A549 (cell line): Measurements from ENCODE around the gene CTDP1. TPM values are rescaled to one million over a fixed set of nuclear protein-coding genes. Genes with fewer than 3 reads are reported as not detected.

Experiments
- ATAC-seq, 2 experiments: fragments of 200-7000 bp in 1 of 2; fragments of >200 bp in 1 of 2; cut with Nextera tagmentation in 1 of 2; cut with Tn5 transposase in 1 of 2; 3 replicates each; pipeline versions ENCODE4 v1.8.0 to v1.9.1; 2018 to 2020; ENCODE audit warnings: mild to moderate bottlenecking in 1 of 2, moderate library complexity in 1 of 2
- CTCF ChIA-PET: fragments of 300-600 bp; sonication (Branson Sonifier 250); formaldehyde crosslinking; extraction: SDS; loops from one replicate; lab custom pipeline; 2021; ENCODE audit warnings: antibody characterized with exemption, inconsistent platforms; lab: Yijun Ruan, JAX
- POLR2A ChIA-PET: fragments of 350-600 bp; formaldehyde crosslinking; extraction: SDS; loops from one replicate; lab custom pipeline; 2021; ENCODE audit warnings: antibody characterized with exemption, inconsistent platforms; lab: Yijun Ruan, JAX
- DNase-seq, 2 experiments: peaks; one replicate each; pipeline versions ENCODE4 v3.0.0 to v3.0.0-alpha.2; 2011 to 2016; ENCODE audit warnings: low read depth in 1 of 2, low spot score in 1 of 2
- FAIRE-seq: peaks from 2 replicates; lab custom pipeline; 2011; peaks lifted over from hg19 to GRCh38; lab: Jason Lieb, UNC
- H3K27ac ChIP-seq, 2 experiments: fragments of >200 bp; sonication (Bioruptor Twin); formaldehyde crosslinking; 3 replicates each; pipeline ENCODE4 v1.5.1; 2016 to 2017
- H3K4me1 ChIP-seq: fragments of >200 bp; sonication (Bioruptor Twin); formaldehyde crosslinking; 3 replicates; pipeline ENCODE4 v1.6.1; 2016
- H3K4me2 ChIP-seq: fragments of >200 bp; sonication (Bioruptor Twin); formaldehyde crosslinking; 3 replicates; pipeline ENCODE4 v1.6.1; 2016
- H3K4me3 ChIP-seq: fragments of >200 bp; sonication (Bioruptor Twin); formaldehyde crosslinking; 3 replicates; pipeline ENCODE4 v1.5.1; 2016
- H3K9me3 ChIP-seq: fragments of >200 bp; sonication (Bioruptor Twin); formaldehyde crosslinking; 3 replicates; pipeline ENCODE4 v1.6.1; 2016
- FOSB ChIP-seq: fragments of 250-450 bp; sonication (Bioruptor Pico); IDR thresholded peaks from 2 replicates; pipeline ENCODE4 v1.5.0; 2020; ENCODE audit warnings: mild to moderate bottlenecking, moderate library complexity
- FOXS1 ChIP-seq: fragments of 250-450 bp; sonication (Bioruptor Pico); IDR thresholded peaks from 2 replicates; pipeline ENCODE4 v1.5.0; 2020; ENCODE audit warnings: mild to moderate bottlenecking, moderate library complexity
- GATA3 ChIP-seq: IDR thresholded peaks from 2 replicates; pipeline ENCODE4 v1.6.1; 2012; ENCODE audit warnings: borderline replicate concordance
- HDAC2 ChIP-seq: fragments of 200-600 bp; sonication (generic); IDR thresholded peaks from 2 replicates; pipeline ENCODE4 v1.6.1; 2016
- HMGXB4 ChIP-seq: fragments of 250-450 bp; sonication (Bioruptor Pico); IDR thresholded peaks from 2 replicates; pipeline ENCODE4 v1.5.0; 2021; ENCODE audit warnings: mild to moderate bottlenecking, moderate library complexity, borderline replicate concordance
- HOXB5 ChIP-seq: fragments of 250-450 bp; sonication (Bioruptor Pico); IDR thresholded peaks from 2 replicates; pipeline ENCODE4 v1.5.0; 2020; ENCODE audit warnings: mild to moderate bottlenecking, moderate library complexity
- MAFK ChIP-seq: fragments of 450-650 bp; IDR thresholded peaks from 2 replicates; pipeline ENCODE4 v1.6.1; 2014; ENCODE audit not compliant: partially characterized antibody
- NPAS2 ChIP-seq: fragments of 250-450 bp; sonication (Bioruptor Pico); IDR thresholded peaks from 2 replicates; pipeline ENCODE4 v1.8.0; 2022; ENCODE audit warnings: mild to moderate bottlenecking, moderate library complexity, borderline replicate concordance
- PHF8 ChIP-seq: fragments of 200-600 bp; sonication (generic); IDR thresholded peaks from 2 replicates; pipeline ENCODE4 v1.6.1; 2016; ENCODE audit warnings: low read depth, mild to moderate bottlenecking, antibody characterized with exemption, moderate library complexity, borderline replicate concordance
- RCOR1 ChIP-seq: fragments of 150-350 bp; IDR thresholded peaks from 2 replicates; pipeline ENCODE4 v1.6.1; 2014; ENCODE audit warnings: antibody characterized with exemption, low read length, low read depth
- RFX5 ChIP-seq: fragments of 450-650 bp; IDR thresholded peaks from 2 replicates; pipeline ENCODE4 v1.7.1; 2014; ENCODE audit warnings: antibody characterized with exemption, mild to moderate bottlenecking, moderate library complexity
- SREBF2 ChIP-seq: fragments of 450-650 bp; IDR thresholded peaks from 2 replicates; pipeline ENCODE4 v1.6.1; 2014; ENCODE audit warnings: mild to moderate bottlenecking, moderate library complexity
- TP53 ChIP-seq: fragments of 250-450 bp; sonication (Bioruptor Pico); IDR thresholded peaks from 2 replicates; pipeline ENCODE4 v1.5.0; 2021; ENCODE audit warnings: mild to moderate bottlenecking, moderate library complexity
- ZSCAN20 ChIP-seq: fragments of 250-450 bp; sonication (Bioruptor Pico); IDR thresholded peaks from 2 replicates; pipeline ENCODE4 v1.8.0; 2022; ENCODE audit warnings: mild to moderate bottlenecking, moderate library complexity
- WGBS: methylation state at CpG from one replicate; pipeline ENCODE4 v1.1.6; 2017; ENCODE audit errors: missing lambda C conversion rate; 5-methylcytosine and 5-hydroxymethylcytosine counted together
- polyA plus RNA-seq, 4 experiments: library from polyadenylated mRNA; depleted of rRNA in 3 of 4; stranded (reverse); fragments of >200 nt; fragmentation: RNase III in 1 of 4; extraction: RNeasy Plus Mini Kit Qiagen cat#74134 plus additional on column Dnase treatment in 1 of 4; gene quantifications; 2 replicates in 3 of 4; 3 replicates in 1 of 4; pipeline ENCODE4 v1.2.3, GENCODE V29; 2011 to 2017
- TF ChIP-seq, protein P1 (sequence below): fragments of 200-600 bp; sonication (generic); IDR thresholded peaks from 2 replicates; pipeline ENCODE4 v1.6.1; 2016; ENCODE audit warnings: antibody characterized with exemption, mild to moderate bottlenecking, moderate library complexity
- TF ChIP-seq, protein P2 (sequence below): fragments of >200 bp; sonication (Bioruptor Twin); formaldehyde crosslinking; IDR thresholded peaks from 2 replicates; pipeline ENCODE4 v1.6.1; 2016
- TF ChIP-seq, protein P3 (sequence below): IDR thresholded peaks from 2 replicates; pipeline ENCODE4 v1.6.1; 2012

CTDP1 gene
- polyA plus RNA-seq, 2 of the 4 experiments (the other 2 are of a cell fraction) = 6.8 to 12.1 TPM

GRCh38 chr18:79639072-79639829 lies 40.4 kb upstream of the CTDP1 start:
- WGBS = 37% methylated on average over 10 of the region's 10 CpGs
- ChIA-PET POLR2A (no interaction called here), CTCF (interaction anchor here (0.6 to 7.8 kb wide), 2 partner anchors 8 to 259 kb away, joined by 3 to 70 read pairs; no protein-coding TSS in a partner anchor)
- no peak for DNase-seq
- Histone ChIP-seq H3K4me3 (no peak overlapping the region), H3K27ac (no peak overlapping the region), H3K9me3 (no peaks in the 10 kb centered on the region)
- FAIRE-seq = no peak
- TF ChIP-seq SREBF2 = no peak
- TF ChIP-seq, protein P1, sequence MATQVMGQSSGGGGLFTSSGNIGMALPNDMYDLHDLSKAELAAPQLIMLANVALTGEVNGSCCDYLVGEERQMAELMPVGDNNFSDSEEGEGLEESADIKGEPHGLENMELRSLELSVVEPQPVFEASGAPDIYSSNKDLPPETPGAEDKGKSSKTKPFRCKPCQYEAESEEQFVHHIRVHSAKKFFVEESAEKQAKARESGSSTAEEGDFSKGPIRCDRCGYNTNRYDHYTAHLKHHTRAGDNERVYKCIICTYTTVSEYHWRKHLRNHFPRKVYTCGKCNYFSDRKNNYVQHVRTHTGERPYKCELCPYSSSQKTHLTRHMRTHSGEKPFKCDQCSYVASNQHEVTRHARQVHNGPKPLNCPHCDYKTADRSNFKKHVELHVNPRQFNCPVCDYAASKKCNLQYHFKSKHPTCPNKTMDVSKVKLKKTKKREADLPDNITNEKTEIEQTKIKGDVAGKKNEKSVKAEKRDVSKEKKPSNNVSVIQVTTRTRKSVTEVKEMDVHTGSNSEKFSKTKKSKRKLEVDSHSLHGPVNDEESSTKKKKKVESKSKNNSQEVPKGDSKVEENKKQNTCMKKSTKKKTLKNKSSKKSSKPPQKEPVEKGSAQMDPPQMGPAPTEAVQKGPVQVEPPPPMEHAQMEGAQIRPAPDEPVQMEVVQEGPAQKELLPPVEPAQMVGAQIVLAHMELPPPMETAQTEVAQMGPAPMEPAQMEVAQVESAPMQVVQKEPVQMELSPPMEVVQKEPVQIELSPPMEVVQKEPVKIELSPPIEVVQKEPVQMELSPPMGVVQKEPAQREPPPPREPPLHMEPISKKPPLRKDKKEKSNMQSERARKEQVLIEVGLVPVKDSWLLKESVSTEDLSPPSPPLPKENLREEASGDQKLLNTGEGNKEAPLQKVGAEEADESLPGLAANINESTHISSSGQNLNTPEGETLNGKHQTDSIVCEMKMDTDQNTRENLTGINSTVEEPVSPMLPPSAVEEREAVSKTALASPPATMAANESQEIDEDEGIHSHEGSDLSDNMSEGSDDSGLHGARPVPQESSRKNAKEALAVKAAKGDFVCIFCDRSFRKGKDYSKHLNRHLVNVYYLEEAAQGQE = no peak
- no peak for TF ChIP-seq NPAS2 (CRISPR knock-in tag)
- TF ChIP-seq HMGXB4 (CRISPR knock-in tag) = no peak
- no peak for TF ChIP-seq HOXB5 (CRISPR knock-in tag)
- no peak for TF ChIP-seq PHF8
- TF ChIP-seq, all 56 proteins: peak for 0
- ATAC-seq = no peak
- H3K4me1 ChIP-seq = no peaks in the 10 kb centered on the region
- H3K4me2 ChIP-seq = no peak overlapping the region

DNA sequence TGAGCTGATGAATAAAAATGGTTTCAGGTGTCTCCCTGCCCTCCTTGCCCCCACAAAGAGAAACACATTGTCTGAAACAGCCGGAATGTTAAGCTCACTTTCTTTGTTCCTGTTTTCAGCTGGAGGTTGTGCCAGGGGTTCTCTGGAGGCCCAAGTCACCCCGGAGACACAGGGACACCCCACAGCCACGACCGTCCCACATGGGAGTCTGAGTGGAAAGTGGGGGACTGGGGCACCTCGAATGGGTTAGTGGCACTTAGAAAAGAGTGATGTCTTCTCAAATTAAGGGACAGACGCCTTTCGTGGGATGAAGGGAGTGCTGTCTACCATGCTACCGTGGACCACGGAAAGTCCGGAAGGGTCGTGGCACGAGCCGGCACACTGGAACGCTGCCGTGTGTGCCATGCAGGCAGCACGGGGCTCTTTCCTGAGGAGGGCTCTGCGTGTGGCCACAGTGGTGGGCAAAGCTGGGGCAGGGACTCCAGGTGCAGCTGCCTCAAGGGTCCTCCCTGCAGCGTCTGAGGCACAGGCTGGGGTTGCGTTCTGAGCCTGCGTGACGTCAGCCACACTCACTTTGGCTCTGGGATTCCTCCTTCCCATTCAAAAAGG lies 39.4 kb upstream of the CTDP1 start:
- H3K4me3 ChIP-seq = no peak overlapping the region
- H3K27ac ChIP-seq = no peak overlapping the region
- CTCF ChIA-PET = interaction anchor here (7.8 kb wide), 1 partner anchor 260 kb away, joined by 70 read pairs; no protein-coding TSS in a partner anchor
- FAIRE-seq (no peak), ATAC-seq (no peak), DNase-seq (no peak)
- 62% methylated on average over 21 of the region's 21 CpGs for WGBS
- no peak overlapping the region for H3K4me2 ChIP-seq
- POLR2A ChIA-PET = no interaction called here
- no peaks in the 10 kb centered on the region for H3K4me1 ChIP-seq
- no peaks in the 10 kb centered on the region for H3K9me3 ChIP-seq
- TF ChIP-seq RCOR1 = no peak
- TF ChIP-seq, protein P2, sequence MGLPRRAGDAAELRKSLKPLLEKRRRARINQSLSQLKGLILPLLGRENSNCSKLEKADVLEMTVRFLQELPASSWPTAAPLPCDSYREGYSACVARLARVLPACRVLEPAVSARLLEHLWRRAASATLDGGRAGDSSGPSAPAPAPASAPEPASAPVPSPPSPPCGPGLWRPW = no peak
- no peak for TF ChIP-seq MAFK
- no peak for TF ChIP-seq NPAS2 (CRISPR knock-in tag)
- TF ChIP-seq, protein P3, sequence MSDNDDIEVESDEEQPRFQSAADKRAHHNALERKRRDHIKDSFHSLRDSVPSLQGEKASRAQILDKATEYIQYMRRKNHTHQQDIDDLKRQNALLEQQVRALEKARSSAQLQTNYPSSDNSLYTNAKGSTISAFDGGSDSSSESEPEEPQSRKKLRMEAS = no peak
- no peak for TF ChIP-seq SREBF2
- no peak for TF ChIP-seq HDAC2
- no peak for TF ChIP-seq ZSCAN20
- TF ChIP-seq GATA3 = no peak
- TF ChIP-seq FOSB = no peak
- no peak for TF ChIP-seq PHF8
- no peak for TF ChIP-seq TP53
- no peak for TF ChIP-seq RFX5
- no peak for TF ChIP-seq FOXS1 (CRISPR knock-in tag)
